Ecto neural progenitor cell (in vitro differentiated cells): ENCODE measurements around the gene PHF21B.

Experiments
- DNase-seq: peaks from one replicate; pipeline ENCODE4 v3.0.0-alpha.2; 2018; ENCODE audit warnings: low spot score

PHF21B gene

GRCh38 chr22:45014654-45015053 is 4.8 kb upstream of the PHF21B start:
- no peak for DNase-seq

- no peak for DNase-seq
Observed at GRCh38 chr22:45013138-45013537, 3.3 kb upstream of the PHF21B start.

DNA sequence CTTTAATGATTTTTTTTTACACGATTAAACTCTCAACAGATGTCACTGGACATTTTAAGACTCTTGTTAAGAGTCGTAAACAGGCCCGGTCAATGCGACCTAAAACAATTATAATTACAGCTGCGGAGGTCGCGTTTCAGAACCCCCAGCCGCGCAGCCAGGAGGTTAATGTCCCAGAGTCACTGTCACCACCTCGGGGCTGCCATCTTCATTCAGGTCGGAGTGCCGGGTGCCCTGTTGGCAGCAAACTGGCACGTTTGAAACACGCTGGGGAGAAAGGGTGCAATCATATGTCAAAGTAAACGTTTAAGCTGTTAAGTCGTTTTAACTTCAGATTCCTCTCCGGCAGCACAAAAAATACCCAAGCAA is 711 bp upstream of the PHF21B start:
- DNase-seq: no peak

GRCh38 chr22:45008751-45009605 is 827 bp downstream of the PHF21B start:
- peak; percentile 73 for DNase-seq

DNA sequence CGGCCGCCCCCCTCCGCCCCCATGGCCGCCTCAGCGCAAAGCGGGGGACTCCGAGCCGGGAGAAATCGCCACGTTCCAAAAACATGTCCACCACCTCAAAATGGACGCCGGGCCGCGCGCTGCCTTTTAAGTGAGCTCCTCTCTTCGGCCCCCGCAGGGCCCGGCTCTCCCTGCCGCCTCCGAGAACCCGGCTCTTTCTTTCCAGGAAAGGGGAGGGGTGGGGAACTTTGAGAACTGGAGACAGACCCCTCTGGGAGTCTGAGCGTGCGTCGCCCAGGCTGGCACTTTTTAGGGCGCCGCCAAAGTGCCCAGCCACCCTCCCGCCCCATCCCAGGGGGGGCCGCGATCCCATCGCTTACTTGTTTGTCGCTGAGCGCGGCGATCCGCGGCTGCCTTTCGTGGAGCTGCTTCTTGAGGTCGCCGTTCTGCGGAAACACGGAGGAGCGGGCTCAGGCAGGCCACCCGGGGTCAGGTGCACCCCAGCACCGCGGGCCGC is 1.6 kb downstream of the PHF21B start:
- DNase-seq: peak; percentile 78

- DNase-seq: peak; percentile 94
Observed at GRCh38 chr22:45007391-45008185, 2.2 kb downstream of the PHF21B start.

- DNase-seq: no peak
Observed at GRCh38 chr22:45006964-45007390, 2.8 kb downstream of the PHF21B start.

DNA sequence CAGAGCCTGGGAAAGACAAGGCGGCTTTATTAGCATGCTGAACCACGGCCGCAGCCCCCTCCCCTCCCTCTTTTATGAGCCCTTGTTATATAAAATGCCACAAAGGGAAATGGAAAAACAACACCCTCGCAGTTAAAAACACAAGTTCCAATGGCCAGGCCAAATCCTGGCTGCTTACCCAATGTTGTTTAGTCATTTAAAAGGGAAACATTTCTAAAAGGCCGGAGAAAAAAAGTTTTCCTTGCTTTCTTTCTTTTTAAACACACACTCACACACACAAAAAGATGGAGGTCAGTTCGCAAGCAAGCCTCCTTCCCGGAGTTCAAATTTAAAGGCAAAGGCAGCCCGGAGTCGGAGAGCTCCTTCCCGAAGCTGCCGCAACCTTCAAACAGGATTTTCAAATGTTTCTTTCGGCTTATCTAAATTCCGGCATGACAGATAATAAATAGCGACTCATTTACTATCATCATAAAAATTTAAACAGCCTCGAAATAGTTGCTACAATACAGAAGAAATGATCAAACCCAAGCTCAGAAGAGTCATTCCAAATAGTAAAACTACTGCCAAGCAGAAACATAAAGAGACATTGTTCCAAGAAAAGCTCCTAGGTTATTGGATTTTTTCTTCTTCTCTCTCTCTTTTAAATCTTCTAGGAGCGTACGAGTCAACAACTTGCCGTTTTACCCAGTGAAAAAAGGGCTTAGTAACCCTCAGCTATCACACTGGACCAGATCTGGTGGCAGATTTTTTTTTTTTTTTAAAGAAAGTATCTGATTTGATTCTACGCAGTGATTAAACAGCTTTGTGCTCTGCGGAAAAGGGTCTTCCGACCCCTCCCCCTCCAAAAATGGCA is 3.5 kb downstream of the PHF21B start:
- no peak for DNase-seq

DNA sequence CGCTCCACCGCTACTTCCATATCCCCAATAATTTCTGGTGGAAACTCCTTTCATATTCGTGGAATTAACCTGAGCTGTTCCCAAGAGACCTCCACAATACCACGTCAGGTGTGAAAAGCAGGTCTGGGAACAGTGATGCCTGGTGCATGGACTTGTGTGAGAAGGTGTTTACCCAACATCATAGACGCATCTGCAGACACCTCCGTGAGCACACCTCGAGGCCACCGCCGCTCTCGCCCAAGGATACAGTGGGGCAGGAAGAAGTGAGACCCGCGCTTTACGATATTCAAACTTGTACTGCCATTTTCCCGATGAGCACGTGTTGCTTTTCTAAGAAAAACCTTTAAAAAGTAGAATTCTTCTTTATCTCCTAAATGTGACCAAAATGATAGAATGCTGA is 8.2 kb downstream of the PHF21B start:
- no peak for DNase-seq

- DNase-seq: no peak
Observed at GRCh38 chr22:45000330-45000729, 9.5 kb downstream of the PHF21B start.

DNA sequence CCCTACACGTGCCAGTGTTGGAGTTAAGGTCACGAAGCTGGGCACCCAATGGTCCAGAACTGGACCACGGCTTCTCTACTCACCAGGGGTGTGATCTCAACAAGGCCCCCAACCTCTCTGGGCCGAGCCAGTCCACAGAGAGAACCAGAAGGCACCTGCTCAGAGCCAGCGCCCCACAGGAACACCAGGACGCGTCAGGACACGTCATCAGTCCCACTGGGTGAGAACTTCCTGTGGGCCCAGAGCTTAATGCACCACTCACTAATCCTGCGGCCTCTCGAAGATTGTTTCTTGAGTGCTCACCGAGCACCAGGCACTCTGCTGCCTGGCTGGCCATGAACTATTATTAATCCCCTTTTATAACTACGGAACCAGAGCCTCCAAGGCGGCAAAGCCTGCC is 10.1 kb downstream of the PHF21B start:
- DNase-seq: no peak

DNA sequence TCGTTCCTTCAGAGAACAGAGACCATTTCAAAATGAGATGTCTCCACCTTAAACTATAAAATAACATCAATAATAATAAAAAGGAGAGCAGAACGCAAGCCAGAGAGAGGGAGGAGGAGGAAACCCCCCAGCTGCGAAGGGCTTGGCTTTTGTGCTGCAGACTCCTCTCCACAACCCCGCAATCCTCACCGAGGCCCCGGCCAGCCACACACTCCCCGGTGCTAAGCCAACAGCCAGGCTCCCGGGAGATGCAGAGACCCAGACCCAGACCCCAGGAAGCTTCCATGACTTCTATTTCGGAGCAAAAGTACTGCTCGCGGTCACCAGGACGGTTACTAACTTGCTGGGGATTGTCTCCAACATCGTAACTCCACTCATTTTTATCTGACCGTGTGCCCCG is 10.6 kb downstream of the PHF21B start:
- DNase-seq: no peak

DNA sequence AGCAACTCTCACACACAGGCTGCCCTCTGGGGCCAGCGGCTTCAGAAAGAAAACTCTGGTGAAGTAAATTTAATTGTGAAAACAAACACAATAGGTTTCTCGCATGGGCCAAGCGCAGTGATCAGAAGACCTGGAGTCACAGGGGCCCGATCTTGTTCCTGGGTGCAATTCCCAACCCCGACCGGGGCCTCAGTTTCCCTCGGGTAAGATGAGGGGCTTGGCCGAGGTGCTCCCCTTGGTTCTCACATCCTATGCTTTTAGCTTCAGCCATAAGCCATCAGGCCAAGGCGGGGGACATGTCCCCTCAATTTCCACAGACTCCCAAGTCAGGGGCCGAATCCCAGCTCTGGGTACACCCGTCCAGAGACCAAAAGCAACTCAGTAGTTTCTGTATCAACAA is 11.5 kb downstream of the PHF21B start:
- no peak for DNase-seq

DNA sequence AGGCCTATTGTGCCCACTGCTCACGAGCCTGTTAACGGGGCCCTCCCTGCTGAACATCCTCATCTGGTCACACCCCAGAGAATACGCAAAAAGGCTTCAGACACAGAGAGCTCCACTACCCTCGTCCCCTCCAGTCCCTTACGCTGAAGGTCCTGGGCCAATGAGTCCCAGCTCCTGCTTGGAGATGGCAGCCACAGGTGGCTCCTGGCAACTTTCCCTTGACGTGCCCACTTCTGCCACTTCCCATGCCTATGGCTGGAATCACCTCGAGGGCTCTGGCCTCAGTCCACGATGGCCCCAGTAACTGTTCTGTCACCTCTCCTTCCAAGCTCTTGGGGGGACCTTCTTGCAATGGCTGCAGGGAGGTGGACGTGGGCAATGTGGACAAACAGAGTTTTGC is 12.7 kb downstream of the PHF21B start:
- DNase-seq: no peak

DNA sequence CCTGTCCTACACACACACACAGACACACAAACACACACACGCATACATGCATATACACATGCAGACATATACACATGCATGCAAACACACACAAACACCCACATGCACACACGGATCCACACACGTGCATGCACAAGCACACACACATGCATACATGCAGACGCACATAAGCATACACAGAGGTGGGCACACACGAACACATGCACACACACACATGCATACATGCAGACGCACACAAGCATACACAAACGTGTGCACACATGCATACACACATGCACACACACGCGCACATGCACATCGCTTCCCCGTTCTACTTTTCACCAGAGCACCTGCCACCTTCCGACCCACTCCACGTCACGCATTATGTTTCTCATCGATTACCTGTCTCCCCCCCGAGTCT is 13.2 kb downstream of the PHF21B start:
- DNase-seq: no peak

- no peak for DNase-seq
Observed at GRCh38 chr22:44996120-44996519, 13.7 kb downstream of the PHF21B start.

- DNase-seq: no peak
Observed at GRCh38 chr22:44995715-44996114, 14.1 kb downstream of the PHF21B start.

DNA sequence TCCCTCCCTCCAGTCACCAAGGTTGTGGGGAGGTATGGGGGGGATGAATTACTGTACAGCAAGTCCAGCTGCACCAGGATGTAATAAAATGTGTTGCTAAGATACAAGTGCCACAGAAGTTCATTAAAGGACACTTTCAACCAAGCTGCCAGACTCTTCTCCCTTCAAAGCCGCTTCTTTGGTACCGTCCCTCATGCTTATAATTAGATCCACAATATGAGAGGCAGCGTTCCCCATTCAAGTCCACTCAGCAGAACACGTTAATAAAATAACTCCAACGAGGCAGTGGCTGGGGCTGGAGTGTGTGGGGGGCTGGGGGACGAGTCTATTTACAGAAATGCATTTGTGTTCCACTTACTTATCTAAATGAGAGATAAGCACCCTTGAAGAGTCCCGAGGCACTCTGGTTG is 14.7 kb downstream of the PHF21B start:
- DNase-seq: no peak

- no peak for DNase-seq
Observed at GRCh38 chr22:44994399-44995104, 15.3 kb downstream of the PHF21B start.

DNA sequence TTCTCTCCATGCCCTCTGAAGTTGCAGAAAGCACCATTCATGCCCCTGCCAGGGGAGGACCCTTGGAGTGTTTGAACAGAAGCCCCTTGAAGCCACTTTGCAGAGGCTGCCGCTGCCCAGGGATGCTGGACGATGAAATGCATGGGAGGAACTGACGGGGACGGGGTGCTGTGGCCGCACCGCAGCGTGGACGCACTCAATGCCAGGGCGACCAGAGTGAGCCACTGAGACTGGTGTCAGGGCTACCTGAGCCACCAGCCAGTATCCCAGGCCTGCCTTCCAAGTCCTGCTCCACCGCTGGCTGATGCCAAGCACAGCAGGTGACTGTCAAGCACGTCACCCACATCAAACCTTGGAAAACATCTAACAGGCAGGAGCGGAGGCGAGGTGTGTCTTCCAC is 17.6 kb downstream of the PHF21B start:
- no peak for DNase-seq

DNA sequence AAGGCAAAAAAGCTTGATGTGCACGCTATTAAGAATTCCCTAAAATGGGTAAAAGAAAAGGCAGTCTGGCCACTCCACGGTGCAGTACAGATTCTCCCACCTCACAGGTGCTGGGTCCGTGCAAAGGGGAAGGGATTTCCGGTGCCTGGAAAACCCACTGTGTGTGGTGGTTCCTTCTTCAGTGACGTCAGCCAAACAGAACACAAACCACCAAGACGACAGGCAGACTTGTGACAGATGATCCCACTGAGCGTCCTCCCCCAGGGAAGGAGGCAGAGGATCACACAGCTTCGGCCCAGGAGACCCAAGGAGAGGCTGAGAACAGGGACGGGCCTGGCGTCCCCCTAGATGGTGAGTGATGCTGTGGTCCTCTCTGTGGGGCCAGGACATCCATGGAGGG is 18.6 kb downstream of the PHF21B start:
- no peak for DNase-seq

DNA sequence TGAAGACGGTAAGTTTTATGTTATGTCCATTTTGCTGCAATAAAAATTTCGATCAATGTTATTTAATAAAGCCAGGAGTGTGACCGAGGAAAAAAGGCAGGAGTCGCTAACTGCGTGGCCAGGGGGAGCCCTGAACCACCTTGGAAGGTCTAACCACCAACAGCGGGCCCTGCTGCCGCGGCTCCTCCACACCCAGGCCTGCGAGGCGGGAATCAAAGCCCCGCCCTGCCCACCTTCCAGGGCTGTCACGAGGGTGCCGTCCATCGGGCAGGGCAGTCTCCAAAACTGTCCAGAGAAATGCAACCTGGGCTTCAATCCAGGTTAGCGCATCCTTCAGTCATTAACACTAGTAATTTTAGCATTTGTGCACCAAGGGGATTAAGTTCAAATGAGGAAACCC is 19.0 kb downstream of the PHF21B start:
- DNase-seq: no peak
